Gastroesophageal sphincter (tissue), 3 donors: ENCODE measurements around the gene ERP44.

Experiments used
- CTCF ChIP-seq, 4 experiments: fragments of 200-600 bp in 2 of 4; fragments of 450-650 bp in 2 of 4; sonication (generic) in 1 of 4; IDR thresholded peaks; one replicate each; pipeline ENCODE4 v1.5.1; 2017 to 2019; ENCODE audit warnings: antibody characterized with exemption in 4 of 4, mild to moderate bottlenecking in 2 of 4, moderate library complexity in 2 of 4
- EP300 ChIP-seq: sonication (generic); formaldehyde crosslinking; IDR thresholded peaks from one replicate; pipeline ENCODE4 v1.6.1; 2017; ENCODE audit warnings: antibody characterized with exemption, mild to moderate bottlenecking
- POLR2A ChIP-seq, 2 donors: fragments of 450-650 bp; IDR thresholded peaks; one replicate each; pipeline ENCODE4 v1.6.1; 2017; ENCODE audit warnings: antibody characterized with exemption in 2 of 2, mild to moderate bottlenecking in 2 of 2, moderate library complexity in 1 of 2

GRCh38 chr9:100131875-100132430 lies 33.2 kb upstream of the ERP44 start:
- TF ChIP-seq CTCF (IDR thresholded peaks at IDR 0.05): no peak
- no peak for TF ChIP-seq POLR2A (IDR thresholded peaks at IDR 0.05)
- no peak for TF ChIP-seq EP300
